GM19467 (cell line): Measurements from ENCODE around the gene SCUBE2.
"Not testable (repeated sequence)": the region's sequence is repeated elsewhere in the genome, so short reads cannot be mapped to it uniquely, and the experiment has no call there.

Source experiments
- ATAC-seq: cut with Tn5 transposase; IDR thresholded peaks from one replicate; pipeline ENCODE4 v1.9.1; 2021; ENCODE audit warnings: mild to moderate bottlenecking, moderate library complexity; ENCODE audit not compliant: unreplicated experiment

The SCUBE2 gene

DNA sequence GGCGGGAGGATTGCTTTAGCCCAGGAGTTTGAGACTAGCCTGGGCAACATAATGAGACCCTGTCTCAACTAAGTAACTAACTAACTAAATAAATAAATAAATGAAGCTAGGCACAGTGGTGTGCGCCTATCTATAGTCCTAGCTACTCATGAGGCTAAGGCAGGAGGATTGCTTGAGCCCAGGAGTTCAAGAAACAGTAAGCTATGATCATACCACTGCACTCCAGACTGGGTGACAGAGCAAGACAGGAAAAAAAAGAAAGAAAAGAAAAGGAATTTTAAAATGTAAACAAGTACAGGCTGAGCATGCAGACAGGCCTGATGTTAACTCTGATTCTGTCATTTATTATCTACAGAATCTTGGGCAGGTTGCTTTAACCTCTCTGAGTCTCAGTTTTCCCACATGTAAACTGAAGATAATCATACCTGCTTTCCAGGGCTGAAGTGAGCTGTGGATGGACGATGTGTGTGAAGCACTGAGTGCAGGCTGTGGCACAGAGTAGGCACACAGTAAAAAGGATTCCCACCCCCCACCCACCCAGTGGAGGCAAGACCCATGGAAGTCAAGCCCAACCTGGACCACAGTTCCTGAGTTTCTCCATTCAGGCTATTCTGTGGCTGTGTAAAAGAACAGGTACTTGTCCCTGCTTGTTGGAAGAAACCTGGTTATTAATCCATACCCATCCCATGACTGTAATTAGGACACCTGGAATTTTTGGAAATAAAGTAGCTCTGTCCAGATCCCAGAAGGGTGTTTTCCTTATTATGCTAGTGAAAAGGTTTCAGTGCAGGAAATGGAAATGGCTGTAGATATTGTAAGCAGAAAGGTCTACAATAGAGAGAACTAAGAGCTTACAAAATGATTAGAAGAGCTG lies 18.7 kb upstream of the SCUBE2 start:
- ATAC-seq = no peak

DNA sequence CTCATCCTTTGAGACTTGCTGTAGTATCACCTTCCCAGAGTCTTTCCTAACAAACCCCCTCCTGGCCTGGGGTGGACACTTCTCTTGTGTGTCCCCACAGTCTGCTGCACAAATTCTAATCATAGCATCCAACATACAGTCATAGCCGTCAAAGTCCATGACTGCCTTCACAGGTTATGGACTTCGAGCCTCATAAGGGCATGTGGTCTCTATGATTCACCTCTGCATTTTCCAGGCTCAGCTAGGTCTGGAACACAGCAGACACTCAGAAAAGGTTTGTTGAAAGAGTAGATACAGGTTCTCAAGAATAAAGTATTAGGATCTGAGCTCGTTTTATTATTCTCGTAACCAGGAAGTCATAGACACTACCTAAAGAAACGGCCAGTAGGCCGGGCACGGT lies 13.2 kb upstream of the SCUBE2 start:
- ATAC-seq = no peak

GRCh38 chr11:9103542-9104276 lies 12.3 kb upstream of the SCUBE2 start:
- ATAC-seq = no peak

DNA sequence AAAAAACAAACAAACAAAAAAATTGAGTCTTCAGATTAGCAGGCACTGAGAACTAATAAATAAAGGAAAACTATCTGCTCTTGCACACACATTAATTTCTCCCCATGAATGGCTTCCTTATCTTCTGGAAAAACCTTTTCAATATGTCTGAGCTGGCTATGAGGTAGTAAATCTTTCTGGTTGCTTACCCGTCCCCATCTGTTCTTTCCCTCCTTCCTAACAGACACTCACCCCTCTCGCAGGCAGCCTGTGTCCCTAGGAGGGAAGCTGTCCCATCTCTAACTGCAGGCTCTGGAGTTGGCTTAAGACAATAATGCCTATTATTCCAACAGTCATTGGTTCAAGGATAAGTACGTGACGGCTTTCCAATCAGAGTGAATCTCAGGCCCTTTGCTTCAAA lies 8.2 kb upstream of the SCUBE2 start:
- no peak for ATAC-seq

GRCh38 chr11:9098455-9098854 lies 7.1 kb upstream of the SCUBE2 start:
- not testable (repeated sequence) for ATAC-seq

DNA sequence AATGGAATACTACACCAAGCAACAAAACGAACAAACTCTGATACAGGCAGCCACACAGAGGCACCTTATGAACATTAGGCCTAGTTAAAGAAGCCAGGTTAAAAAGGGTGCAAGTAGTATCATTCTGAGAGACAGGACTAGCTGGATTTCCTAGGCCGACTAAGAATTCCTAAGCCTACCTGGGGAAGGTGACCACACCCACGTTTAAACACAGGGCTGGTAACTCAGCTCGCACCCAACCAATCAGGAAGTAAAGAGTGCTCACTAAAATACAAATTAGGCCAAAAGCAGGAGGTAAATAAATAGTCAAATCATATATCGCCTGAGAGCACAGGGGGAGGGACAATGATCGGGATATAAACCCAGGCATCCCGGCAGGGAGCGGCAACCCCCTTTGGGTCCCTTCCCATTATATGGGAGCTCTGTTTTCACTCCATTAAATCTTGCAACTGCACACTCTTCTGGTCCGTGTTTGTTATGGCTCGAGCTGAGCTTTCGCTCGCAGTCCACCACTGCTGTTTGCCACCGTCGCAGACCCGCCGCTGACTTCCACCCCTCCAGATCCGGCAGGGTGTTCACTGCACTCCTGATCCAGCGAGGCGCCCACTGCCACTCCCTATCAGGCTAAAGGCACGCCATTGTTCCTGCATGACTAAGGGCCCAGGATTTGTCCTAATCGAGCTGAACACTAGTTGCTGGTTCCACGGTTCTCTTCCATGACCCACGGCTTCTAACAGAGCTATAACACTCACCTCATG lies 6.0 kb upstream of the SCUBE2 start:
- ATAC-seq = not testable (repeated sequence)

DNA sequence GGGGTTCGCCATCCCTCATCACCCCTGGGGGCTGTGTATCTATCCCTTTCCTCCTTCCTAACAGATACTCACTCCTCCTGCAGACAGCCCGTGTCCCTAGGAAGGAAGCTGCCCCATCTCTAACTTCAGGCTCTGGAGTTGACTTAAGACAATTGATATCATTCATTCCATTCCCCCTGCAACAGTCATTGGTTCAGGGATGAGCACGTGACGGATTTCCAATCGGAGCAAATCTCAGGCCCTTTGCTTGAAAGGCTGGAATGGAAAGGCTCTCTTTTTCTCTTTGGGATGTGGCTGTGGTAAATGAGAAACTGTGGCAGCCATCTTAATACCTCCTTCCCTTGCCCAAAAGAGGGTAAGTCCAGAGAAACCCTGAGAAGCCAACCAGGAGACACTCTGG lies 5.0 kb upstream of the SCUBE2 start:
- no peak for ATAC-seq

- ATAC-seq = no peak
Observed at GRCh38 chr11:9095421-9095820, 4.0 kb upstream of the SCUBE2 start.

GRCh38 chr11:9094420-9094819 lies 3.0 kb upstream of the SCUBE2 start:
- ATAC-seq = no peak

- no peak for ATAC-seq
Observed at GRCh38 chr11:9092853-9093778, 1.7 kb upstream of the SCUBE2 start.

DNA sequence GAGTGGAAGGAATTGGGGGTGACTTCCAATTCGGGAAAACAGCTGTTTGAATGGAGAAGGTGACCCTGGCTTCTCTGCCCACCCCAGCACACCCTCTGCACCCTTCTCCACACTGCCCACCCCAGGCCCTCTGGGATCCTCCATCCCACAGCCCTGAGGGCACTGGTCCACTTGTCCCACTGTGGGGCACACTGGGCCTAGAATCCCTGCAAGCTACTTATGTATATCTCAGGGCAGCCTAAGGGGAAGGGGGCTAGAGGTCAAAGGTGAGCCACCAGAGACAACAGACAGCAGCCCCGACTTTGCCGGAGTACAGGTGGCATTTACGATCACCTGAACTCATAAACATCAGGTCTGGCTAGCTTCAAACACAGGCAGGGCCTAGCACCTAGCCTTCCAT lies 673 bp upstream of the SCUBE2 start:
- no peak for ATAC-seq

GRCh38 chr11:9090488-9091043 lies 833 bp downstream of the SCUBE2 start:
- ATAC-seq = no peak

DNA sequence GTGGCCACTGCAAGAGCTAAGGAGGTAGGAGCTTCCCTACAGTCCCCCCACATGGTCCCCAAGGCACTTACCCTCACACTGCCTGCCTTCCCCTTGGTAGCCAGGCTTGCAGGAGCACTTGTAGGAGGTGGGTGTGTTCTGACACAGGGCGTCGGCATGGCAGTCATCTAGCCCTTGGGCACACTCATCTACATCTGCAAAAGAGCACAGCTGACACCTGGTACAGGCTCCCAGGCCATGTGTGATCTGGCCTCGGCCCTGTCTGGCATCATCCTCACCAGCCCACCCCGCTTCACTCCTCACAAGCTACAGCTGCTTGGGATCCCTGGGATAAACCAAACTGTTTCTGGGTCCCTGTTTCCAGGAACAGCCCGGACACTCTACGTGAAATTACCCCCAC lies 1.8 kb downstream of the SCUBE2 start:
- no peak for ATAC-seq

- no peak for ATAC-seq
Observed at GRCh38 chr11:9089061-9089460, 2.3 kb downstream of the SCUBE2 start.

- no peak for ATAC-seq
Observed at GRCh38 chr11:9082575-9082974, 8.8 kb downstream of the SCUBE2 start.

DNA sequence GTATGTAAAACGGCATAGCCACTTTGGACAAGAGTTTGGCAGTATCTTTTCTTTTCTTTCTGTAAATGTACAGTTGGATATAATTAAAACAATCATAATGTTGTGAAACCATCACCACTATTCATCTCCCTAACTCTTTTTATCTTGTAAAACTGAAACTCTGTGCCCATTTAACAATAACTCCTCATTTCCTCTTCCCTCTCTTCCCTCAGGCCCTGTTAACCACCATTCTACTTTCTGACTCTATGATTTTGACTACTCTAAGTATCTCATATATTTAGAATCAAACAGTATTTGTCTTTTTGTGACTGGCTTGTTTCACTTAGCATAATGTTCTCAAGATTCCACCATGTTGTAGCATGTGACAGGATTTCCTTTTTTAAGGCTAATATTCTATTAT lies 10.2 kb downstream of the SCUBE2 start:
- ATAC-seq = no peak

DNA sequence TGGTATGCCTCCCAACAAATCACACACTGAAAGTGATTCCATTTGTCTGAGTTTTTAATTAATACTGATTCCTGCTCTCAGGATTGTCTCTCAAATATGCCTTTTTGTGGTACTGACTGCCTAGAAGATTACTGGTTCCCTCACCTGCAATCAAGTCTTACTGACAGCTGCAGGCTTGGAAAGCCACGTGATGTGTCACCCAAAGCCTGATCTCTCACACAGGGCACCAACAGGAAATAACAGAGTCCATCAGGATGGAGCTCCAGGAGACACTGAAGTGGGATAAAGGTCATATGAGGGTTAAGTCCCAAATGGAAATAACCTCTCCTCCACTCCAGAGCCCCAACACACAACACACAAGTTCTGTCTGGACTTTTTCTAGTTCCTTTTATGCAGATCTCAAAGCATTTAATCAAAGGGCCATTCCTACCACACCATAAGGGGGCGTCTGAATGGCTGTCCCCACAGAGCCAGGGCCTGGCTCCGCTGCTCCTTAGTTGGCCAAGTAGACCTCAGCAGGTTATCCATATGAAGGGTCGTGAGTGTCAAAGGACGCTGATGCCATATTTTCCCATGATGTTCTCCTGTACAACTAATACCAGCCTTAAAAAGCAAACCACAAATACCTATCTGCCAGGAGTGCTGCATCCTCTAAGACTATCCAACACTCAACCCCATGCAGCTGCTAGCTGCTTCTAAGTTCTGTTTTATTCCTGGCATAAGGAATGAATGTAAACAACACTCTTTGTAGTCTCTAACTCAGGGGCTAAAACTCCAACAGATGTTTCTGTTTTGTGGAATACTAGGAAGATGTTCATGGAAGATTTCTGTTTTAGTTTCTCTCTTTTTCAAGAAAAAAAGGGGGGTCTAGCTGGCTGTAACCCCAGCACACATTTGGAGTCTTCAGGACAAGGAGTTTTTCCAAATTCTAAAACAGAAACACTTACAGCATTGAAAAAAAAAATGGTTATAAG lies 13.0 kb downstream of the SCUBE2 start:
- no peak for ATAC-seq

GRCh38 chr11:9077164-9077563 lies 14.2 kb downstream of the SCUBE2 start:
- no peak for ATAC-seq

DNA sequence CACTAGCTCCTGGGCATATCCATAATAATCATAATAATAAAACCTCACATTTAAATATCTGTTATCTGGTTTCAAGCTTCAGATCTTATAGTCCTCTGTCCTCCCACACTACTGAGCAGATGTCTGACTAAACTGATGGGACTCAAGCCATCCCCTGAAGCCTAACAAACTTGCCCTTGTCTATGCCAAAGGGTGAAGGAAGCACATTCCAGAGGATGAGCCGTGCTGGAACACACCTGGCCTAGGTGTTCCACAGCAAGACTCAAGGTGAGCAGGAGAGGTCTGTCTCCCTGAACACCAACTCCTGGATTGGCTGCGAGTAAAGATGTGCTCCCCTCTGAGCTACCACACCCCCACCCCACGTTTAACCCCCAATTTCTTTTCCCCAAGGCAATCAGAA lies 14.7 kb downstream of the SCUBE2 start:
- ATAC-seq = no peak
